Mesenchymal stem cell (in vitro differentiated cells and primary cell): ENCODE data around the gene DGKG.

ENCODE experiments used
- DNase-seq: peaks from one replicate; pipeline ENCODE4 v3.0.0-alpha.2; 2013
- H2AFZ ChIP-seq: one replicate; pipeline ENCODE4 v1.6.1; 2013; ENCODE audit warnings: low read depth, mild to moderate bottlenecking, control low read depth, inconsistent platforms, low read length, moderate library complexity
- H2AK5ac ChIP-seq: 2 replicates; pipeline ENCODE4 v1.6.1; 2013; ENCODE audit warnings: low read length, moderate library complexity, mild to moderate bottlenecking, inconsistent platforms; ENCODE audit not compliant: severe bottlenecking
- H2BK120ac ChIP-seq: one replicate; pipeline ENCODE4 v1.6.1; 2013; ENCODE audit warnings: low read depth, mild to moderate bottlenecking, inconsistent platforms, low read length, moderate library complexity
- H2BK12ac ChIP-seq, 2 experiments: one replicate each; pipeline ENCODE4 v1.6.1; 2013; ENCODE audit warnings: inconsistent platforms in 2 of 2, low read length in 2 of 2, mild to moderate bottlenecking in 2 of 2, moderate library complexity in 2 of 2, control low read depth in 1 of 2
- H2BK15ac ChIP-seq: one replicate; pipeline ENCODE4 v1.6.1; 2013; ENCODE audit warnings: mild to moderate bottlenecking, low read depth, inconsistent platforms; ENCODE audit not compliant: poor library complexity, severe bottlenecking
- H2BK5ac ChIP-seq: 2 replicates; pipeline ENCODE4 v1.6.1; 2013; ENCODE audit warnings: low read depth, mild to moderate bottlenecking, low read length, control low read depth, inconsistent platforms; ENCODE audit not compliant: poor library complexity, severe bottlenecking
- H3K14ac ChIP-seq, 2 experiments: one replicate each; pipeline ENCODE4 v1.6.1; 2013; ENCODE audit warnings: inconsistent platforms in 2 of 2, low read length in 2 of 2, control low read depth in 1 of 2, mild to moderate bottlenecking in 1 of 2, moderate library complexity in 1 of 2
- H3K18ac ChIP-seq, 2 experiments: one replicate each; pipeline ENCODE4 v1.6.1; 2013; ENCODE audit warnings: inconsistent platforms in 2 of 2, low read length in 2 of 2, control low read depth in 1 of 2, low read depth in 1 of 2, mild to moderate bottlenecking in 1 of 2
- H3K23ac ChIP-seq, 2 experiments: one replicate each; pipeline ENCODE4 v1.6.1; 2013; ENCODE audit warnings: inconsistent platforms in 2 of 2, low read length in 2 of 2, mild to moderate bottlenecking in 2 of 2, moderate library complexity in 2 of 2, control low read depth in 1 of 2
- H3K27ac ChIP-seq: 2 replicates; pipeline ENCODE4 v1.5.1; 2013; ENCODE audit warnings: mild to moderate bottlenecking, moderate library complexity, low read length, control low read depth, inconsistent platforms; ENCODE audit not compliant: poor library complexity, severe bottlenecking
- H3K27me3 ChIP-seq, 2 experiments: 2 replicates each; pipeline versions ENCODE4 v1.6.1 to v1.7.0; 2013; ENCODE audit warnings: low read length in 2 of 2, mild to moderate bottlenecking in 2 of 2, moderate library complexity in 2 of 2, control low read depth in 1 of 2, inconsistent platforms in 1 of 2; ENCODE audit not compliant: control insufficient read depth in 1 of 2, insufficient read depth in 1 of 2
- H3K36me3 ChIP-seq, 2 experiments: 2 replicates each; pipeline versions ENCODE4 v1.6.1 to v1.7.0; 2013; ENCODE audit warnings: low read length in 2 of 2, control low read depth in 1 of 2, inconsistent platforms in 1 of 2, low read depth in 1 of 2, mild to moderate bottlenecking in 1 of 2; ENCODE audit not compliant: insufficient read depth in 2 of 2, control insufficient read depth in 1 of 2
- H3K4ac ChIP-seq, 2 experiments: one replicate each; pipeline ENCODE4 v1.6.1; 2013; ENCODE audit warnings: inconsistent platforms in 2 of 2, low read length in 2 of 2, mild to moderate bottlenecking in 2 of 2, moderate library complexity in 2 of 2, control low read depth in 1 of 2, low read depth in 1 of 2
- H3K4me1 ChIP-seq: 2 replicates; pipeline ENCODE4 v1.6.1; 2013; ENCODE audit warnings: low read depth, low read length, control low read depth; ENCODE audit not compliant: control insufficient read depth, insufficient read depth
- H3K4me2 ChIP-seq: 2 replicates; pipeline ENCODE4 v1.6.1; 2013; ENCODE audit warnings: low read length, mild to moderate bottlenecking, inconsistent platforms; ENCODE audit not compliant: poor library complexity, severe bottlenecking
- H3K4me3 ChIP-seq, 2 experiments: 2 replicates each; pipeline versions ENCODE4 v1.5.1 to v1.7.0; 2013; ENCODE audit warnings: low read length in 2 of 2, mild to moderate bottlenecking in 2 of 2, control low read depth in 1 of 2, low read depth in 1 of 2; ENCODE audit not compliant: insufficient read depth in 1 of 2
- H3K79me1 ChIP-seq: replicated peaks from 2 replicates; pipeline ENCODE4 v1.6.1; 2013; ENCODE audit warnings: mild to moderate bottlenecking, control low read depth, low read length, inconsistent platforms; ENCODE audit not compliant: poor library complexity, severe bottlenecking
- H3K9ac ChIP-seq: 2 replicates; pipeline ENCODE4 v1.7.0; 2013; ENCODE audit warnings: mild to moderate bottlenecking, low read length, moderate library complexity
- H3K9me3 ChIP-seq: 2 replicates; pipeline ENCODE4 v1.7.0; 2013; ENCODE audit warnings: mild to moderate bottlenecking, low read length; ENCODE audit not compliant: control insufficient read depth
- H4K8ac ChIP-seq: one replicate; pipeline ENCODE4 v1.6.1; 2013; ENCODE audit warnings: inconsistent platforms, mild to moderate bottlenecking, low read length, moderate library complexity
- H4K91ac ChIP-seq: one replicate; pipeline ENCODE4 v1.6.1; 2013; ENCODE audit warnings: mild to moderate bottlenecking, low read length, inconsistent platforms
- WGBS: methylation state at CpG from one replicate; pipeline ENCODE4 v1.1.7; 2013; ENCODE audit warnings: mixed read lengths; 5-methylcytosine and 5-hydroxymethylcytosine counted together

Gene DGKG

GRCh38 chr3:186144257-186144656, 217.8 kb downstream of the DGKG start:
- no peak overlapping the region for H4K8ac ChIP-seq
- 95% methylated on average over 4 of the region's 5 CpGs for WGBS
- H3K79me1 ChIP-seq, result no peaks in the 10 kb centered on the region
- no peak overlapping the region for H2BK120ac ChIP-seq
- H2BK12ac ChIP-seq, result no peak overlapping the region
- H3K4ac ChIP-seq, result no peak overlapping the region
- H2AFZ ChIP-seq, result no peak overlapping the region
- peaks cover 0 to 38% of the 10 kb centered on the region in 2 experiments for H3K27me3 ChIP-seq
- no peak overlapping the region for H3K4me3 ChIP-seq
- DNase-seq, result no peak
- H3K9me3 ChIP-seq, result no peaks in the 10 kb centered on the region
- H3K14ac ChIP-seq, result no peak overlapping the region
- H2AK5ac ChIP-seq, result no peak overlapping the region
- no peaks in the 10 kb centered on the region for H3K36me3 ChIP-seq
- no peak overlapping the region for H3K23ac ChIP-seq
- no peaks in the 10 kb centered on the region for H3K4me1 ChIP-seq
- H2BK15ac ChIP-seq, result no peak overlapping the region
- no peak overlapping the region for H2BK5ac ChIP-seq
- H4K91ac ChIP-seq, result no peak overlapping the region
- H3K4me2 ChIP-seq, result no peak overlapping the region
- H3K9ac ChIP-seq, result no peak overlapping the region
- no peak overlapping the region for H3K18ac ChIP-seq
- no peak overlapping the region for H3K27ac ChIP-seq

GRCh38 chr3:186143250-186143649, 218.8 kb downstream of the DGKG start:
- Histone ChIP-seq H4K91ac (no peak overlapping the region), H3K79me1 (no peaks in the 10 kb centered on the region), H2AFZ (no peak overlapping the region), H3K27me3 (peaks cover 0 to 40% of the 10 kb centered on the region in 2 experiments), H2BK5ac (no peak overlapping the region), H3K36me3 (no peaks in the 10 kb centered on the region), H2BK120ac (no peak overlapping the region), H3K18ac (no peak overlapping the region), H4K8ac (no peak overlapping the region), H3K9me3 (no peaks in the 10 kb centered on the region), H2BK12ac (no peak overlapping the region), H2BK15ac (no peak overlapping the region), H3K4me2 (no peak overlapping the region), H3K27ac (no peak overlapping the region), H2AK5ac (no peak overlapping the region), H3K4me3 (no peak overlapping the region), H3K14ac (no peak overlapping the region), H3K9ac (no peak overlapping the region), H3K23ac (no peak overlapping the region), H3K4me1 (no peaks in the 10 kb centered on the region), H3K4ac (no peak overlapping the region)
- 64% methylated on average over 1 of the region's 1 CpG for WGBS
- DNase-seq, result no peak

GRCh38 chr3:186142393-186142932, 219.6 kb downstream of the DGKG start:
- Histone ChIP-seq H3K23ac (no peak overlapping the region), H2BK5ac (no peak overlapping the region), H3K4ac (no peak overlapping the region), H3K4me3 (no peak overlapping the region), H4K8ac (no peak overlapping the region), H3K36me3 (no peaks in the 10 kb centered on the region), H3K18ac (no peak overlapping the region), H3K27me3 (peaks cover 0 to 32% of the 10 kb centered on the region in 2 experiments), H3K9ac (no peak overlapping the region), H2BK15ac (no peak overlapping the region), H2AK5ac (no peak overlapping the region), H3K79me1 (no peaks in the 10 kb centered on the region), H2AFZ (no peak overlapping the region), H3K14ac (no peak overlapping the region), H3K4me2 (no peak overlapping the region), H4K91ac (no peak overlapping the region), H2BK12ac (no peak overlapping the region), H2BK120ac (no peak overlapping the region), H3K9me3 (no peaks in the 10 kb centered on the region), H3K4me1 (no peaks in the 10 kb centered on the region), H3K27ac (no peak overlapping the region)
- DNase-seq, result no peak

- H3K79me1 ChIP-seq, result no peaks in the 10 kb centered on the region
- H2BK5ac ChIP-seq, result no peak overlapping the region
- no peaks in the 10 kb centered on the region for H3K4me1 ChIP-seq
- no peak overlapping the region for H3K4me2 ChIP-seq
- no peak overlapping the region for H3K18ac ChIP-seq
- H3K27ac ChIP-seq, result no peak overlapping the region
- H3K23ac ChIP-seq, result no peak overlapping the region
- WGBS, result 81% methylated on average over 2 of the region's 2 CpGs
- H3K9me3 ChIP-seq, result no peaks in the 10 kb centered on the region
- H2BK120ac ChIP-seq, result no peak overlapping the region
- H2AFZ ChIP-seq, result no peak overlapping the region
- H3K9ac ChIP-seq, result no peak overlapping the region
- no peak overlapping the region for H3K4me3 ChIP-seq
- peaks cover 0 to 27% of the 10 kb centered on the region in 2 experiments for H3K27me3 ChIP-seq
- H2AK5ac ChIP-seq, result no peak overlapping the region
- H3K14ac ChIP-seq, result no peak overlapping the region
- no peak overlapping the region for H2BK15ac ChIP-seq
- no peak overlapping the region for H3K4ac ChIP-seq
- no peak for DNase-seq
- H4K91ac ChIP-seq, result no peak overlapping the region
- H3K36me3 ChIP-seq, result no peaks in the 10 kb centered on the region
- no peak overlapping the region for H2BK12ac ChIP-seq
- no peak overlapping the region for H4K8ac ChIP-seq
Observed at GRCh38 chr3:186141790-186142189, 220.2 kb downstream of the DGKG start.
